Renal pelvis (tissue), 4 donors: ENCODE results near the gene ELOB. TPM values are rescaled to one million over a fixed set of nuclear protein-coding genes. Genes with fewer than 3 reads are reported as not detected.

Source experiments
- DNase-seq: peaks from one replicate; pipeline ENCODE4 v3.0.0-alpha.2; 2013
- polyA plus RNA-seq, 3 donors: library from polyadenylated mRNA; unstranded; fragments of 120-200 nt; gene quantifications; one replicate each; pipeline ENCODE4 v1.2.1, GENCODE V29; 2013; ENCODE audit not compliant: insufficient read length in 3 of 3

Gene ELOB
- polyA plus RNA-seq, 3 donors = 203 to 310 (median 281) TPM

- DNase-seq = peak; percentile 83
Measured at GRCh38 chr16:2752850-2753732, 24.0 kb downstream of the ELOB start.

GRCh38 chr16:2752035-2752849 is 24.8 kb downstream of the ELOB start, which contains the start of gene SRRM2:
Gene SRRM2 (plus strand): TSS chr16:2752638. CDS start chr16:2756365, 3,727 bp downstream.
- peak; percentile 97 for DNase-seq

GRCh38 chr16:2751577-2752034 is 25.5 kb downstream of the ELOB start:
- DNase-seq = peak; percentile 46

GRCh38 chr16:2749936-2750335 is 27.1 kb downstream of the ELOB start:
- DNase-seq = no peak

GRCh38 chr16:2749476-2749875 is 27.6 kb downstream of the ELOB start:
- DNase-seq = no peak

GRCh38 chr16:2748757-2749455 is 28.2 kb downstream of the ELOB start:
- no peak for DNase-seq

GRCh38 chr16:2745961-2746360 is 31.1 kb downstream of the ELOB start:
- no peak for DNase-seq

- no peak for DNase-seq
Measured at GRCh38 chr16:2745116-2745890, 31.8 kb downstream of the ELOB start.

- DNase-seq = no peak
Measured at GRCh38 chr16:2744711-2745110, 32.4 kb downstream of the ELOB start.

GRCh38 chr16:2743007-2743810 is 33.9 kb downstream of the ELOB start:
- DNase-seq = no peak

- DNase-seq = no peak
Measured at GRCh38 chr16:2742323-2743006, 34.6 kb downstream of the ELOB start.

GRCh38 chr16:2741168-2741567 is 35.9 kb downstream of the ELOB start:
- DNase-seq = no peak

- no peak for DNase-seq
Measured at GRCh38 chr16:2740476-2740875, 36.6 kb downstream of the ELOB start.

GRCh38 chr16:2739625-2740430 is 37.3 kb downstream of the ELOB start:
- no peak for DNase-seq

GRCh38 chr16:2738615-2739014 is 38.5 kb downstream of the ELOB start:
- DNase-seq = no peak

GRCh38 chr16:2737895-2738418 is 39.1 kb downstream of the ELOB start:
- no peak for DNase-seq

GRCh38 chr16:2737238-2737605 is 39.9 kb downstream of the ELOB start:
- DNase-seq = no peak

GRCh38 chr16:2736476-2737237 is 40.4 kb downstream of the ELOB start:
- DNase-seq = no peak
